ENCODE measurements around the gene TBC1D13. TPM values are rescaled to one million over a fixed set of nuclear protein-coding genes. Genes with fewer than 3 reads are reported as not detected.
A peak's percentile ranks its signal among the peaks of the same experiment; 100 is the strongest.

TBC1D13 gene
- total and polyA plus RNA-seq, 9 of the 15 experiments (the other 6 are each of a cell fraction or from before 2014, with no cell fraction given) = 2.3 to 28.7 (median 11.4) TPM

GRCh38 chr9:128786681-128787601 is at the start of gene TBC1D13 (continued):
- TF ChIP-seq YY1 (IDR thresholded peaks at IDR 0.05; ENCODE audit: borderline replicate concordance in 1 of 3, control insufficient read depth in 1 of 3, extremely low read depth in 1 of 3, insufficient read depth in 3 of 3, insufficient read length in 1 of 3, insufficient replicate concordance in 2 of 3, low read depth in 1 of 3, low read length in 2 of 3) (peak in 2 of 3 experiments; percentile 65 to 69), ERF (CRISPR knock-in tag; IDR thresholded peaks at IDR 0.05) (no peak), HNRNPLL (IDR thresholded peaks at IDR 0.05; ENCODE audit: low read depth, low read length, poor library complexity, severe bottlenecking) (peak; percentile 84), ZNF174 (CRISPR knock-in tag; IDR thresholded peaks at IDR 0.05) (no peak), MECOM (CRISPR knock-in tag; IDR thresholded peaks at IDR 0.05) (no peak), ZNF717 (CRISPR knock-in tag; IDR thresholded peaks at IDR 0.05) (no peak), NR2C2 (CRISPR knock-in tag; IDR thresholded peaks at IDR 0.05) (0 out of 2 replicates have a peak, but pooled peaks have one; percentile 48), NR2C2 (tag; IDR thresholded peaks at IDR 0.05) (peak; percentile 77), ELF4 (CRISPR knock-in tag; IDR thresholded peaks at IDR 0.05) (no peak), ATF3 (IDR thresholded peaks at IDR 0.05) (peak; percentile 82), ATF3 (CRISPR knock-in tag; conservative IDR thresholded peaks at IDR 0.05) (peak; percentile 41; the same call in 1 of the 2 replicates), BCLAF1 (IDR thresholded peaks at IDR 0.05; ENCODE audit: borderline replicate concordance in 1 of 2, control insufficient read depth in 1 of 2, low read depth in 2 of 2, low read length in 1 of 2) (peak in 1 of 2 experiments; percentile 85; a peak in 1 of 4 replicates), NFE2L1 (tag; IDR thresholded peaks at IDR 0.05; ENCODE audit: borderline replicate concordance, low read depth) (no peak), ELF1 (tag; IDR thresholded peaks at IDR 0.05) (0 out of 2 replicates have a peak, but pooled peaks have one; percentile 10), POLR3A (IDR thresholded peaks at IDR 0.05; ENCODE audit: borderline replicate concordance, extremely low read depth, insufficient read depth, insufficient read length) (no peak), ZNF121 (CRISPR knock-in tag; conservative IDR thresholded peaks at IDR 0.05) (peak; percentile 39; the same call in 1 of the 2 replicates), JUN (IDR thresholded peaks at IDR 0.05; ENCODE audit: borderline replicate concordance, low read depth, low read length) (peak; percentile 74; the same call in 1 of the 2 replicates), JUN (CRISPR knock-in tag; IDR thresholded peaks at IDR 0.05; ENCODE audit: borderline replicate concordance) (peak; percentile 79; the same call in 1 of the 2 replicates), ZNF146 (CRISPR knock-in tag; IDR thresholded peaks at IDR 0.05; ENCODE audit: unreplicated experiment) (no peak), ZFP91 (CRISPR knock-in tag; IDR thresholded peaks at IDR 0.05) (peak; percentile 67; the same call in 1 of the 2 replicates)
